HFF-Myc (cell line): ENCODE results near the gene ZSWIM3.

ENCODE experiments used
- DNase-seq: peaks from one replicate; pipeline ENCODE4 v3.0.0-alpha.2; 2011; ENCODE audit warnings: low read depth; ENCODE audit errors: extremely low read depth
- H3K4me3 ChIP-seq: replicated peaks from 2 replicates; pipeline ENCODE4 v1.5.1; 2011; ENCODE audit warnings: low read depth, mild to moderate bottlenecking, control low read depth, low read length
- TF ChIP-seq, protein P1 (sequence below): IDR thresholded peaks from 2 replicates; pipeline ENCODE4 v1.5.1; 2012; ENCODE audit warnings: mild to moderate bottlenecking, low read depth, low read length, control low read depth; ENCODE audit errors: missing control alignments

The ZSWIM3 gene

DNA sequence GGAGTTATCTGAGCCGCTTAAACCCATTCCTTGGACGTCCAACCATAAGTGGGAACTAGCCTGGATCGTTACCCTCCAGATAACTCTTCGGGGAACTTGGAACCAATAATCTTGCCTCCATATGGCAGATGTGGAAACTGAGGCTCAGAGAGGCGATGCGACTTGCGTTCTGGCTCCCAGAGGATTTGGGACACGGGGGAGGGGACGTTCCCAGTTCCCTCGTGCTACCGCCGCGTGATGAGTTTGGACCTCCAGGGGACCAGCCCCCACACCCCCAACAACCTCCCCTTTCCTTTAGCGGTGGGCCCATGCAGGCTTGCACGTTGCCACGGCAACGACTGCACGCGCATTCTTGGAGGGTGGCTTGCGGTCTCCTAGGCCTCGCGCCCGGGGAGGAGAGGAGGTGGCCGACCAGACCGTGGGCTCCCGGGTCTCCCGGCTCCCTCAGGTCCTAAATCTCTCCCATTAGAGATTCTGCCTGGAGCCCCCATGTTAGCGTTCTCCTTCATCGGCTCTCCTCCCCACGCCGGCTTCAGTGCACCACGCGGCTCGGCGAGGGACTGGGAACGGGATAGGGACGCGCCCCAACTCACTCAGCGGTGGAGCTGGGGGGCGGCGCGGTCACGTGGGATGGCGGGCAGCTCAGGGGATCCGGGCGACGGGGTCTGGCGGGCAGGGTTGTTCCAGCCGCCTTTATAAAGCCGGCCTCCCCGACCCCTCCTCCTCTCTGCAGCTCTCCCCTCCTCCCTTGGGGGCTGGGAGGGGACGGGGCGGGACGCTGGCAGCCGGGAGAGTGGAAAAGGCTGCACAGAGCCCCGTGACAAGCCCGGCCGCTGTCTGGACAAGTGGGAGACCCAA is 54.3 kb downstream of the ZSWIM3 start, which contains the start of gene PLTP:
Gene PLTP (minus strand): TSS at position 670 of the 858 bp plus-strand sequence. CDS start 703 bp downstream, outside the sequence.
- TF ChIP-seq, protein P1, sequence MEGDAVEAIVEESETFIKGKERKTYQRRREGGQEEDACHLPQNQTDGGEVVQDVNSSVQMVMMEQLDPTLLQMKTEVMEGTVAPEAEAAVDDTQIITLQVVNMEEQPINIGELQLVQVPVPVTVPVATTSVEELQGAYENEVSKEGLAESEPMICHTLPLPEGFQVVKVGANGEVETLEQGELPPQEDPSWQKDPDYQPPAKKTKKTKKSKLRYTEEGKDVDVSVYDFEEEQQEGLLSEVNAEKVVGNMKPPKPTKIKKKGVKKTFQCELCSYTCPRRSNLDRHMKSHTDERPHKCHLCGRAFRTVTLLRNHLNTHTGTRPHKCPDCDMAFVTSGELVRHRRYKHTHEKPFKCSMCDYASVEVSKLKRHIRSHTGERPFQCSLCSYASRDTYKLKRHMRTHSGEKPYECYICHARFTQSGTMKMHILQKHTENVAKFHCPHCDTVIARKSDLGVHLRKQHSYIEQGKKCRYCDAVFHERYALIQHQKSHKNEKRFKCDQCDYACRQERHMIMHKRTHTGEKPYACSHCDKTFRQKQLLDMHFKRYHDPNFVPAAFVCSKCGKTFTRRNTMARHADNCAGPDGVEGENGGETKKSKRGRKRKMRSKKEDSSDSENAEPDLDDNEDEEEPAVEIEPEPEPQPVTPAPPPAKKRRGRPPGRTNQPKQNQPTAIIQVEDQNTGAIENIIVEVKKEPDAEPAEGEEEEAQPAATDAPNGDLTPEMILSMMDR, result no peak
- peak within 1 kb of the TSS; percentile 74 for H3K4me3 ChIP-seq
- no peak for DNase-seq

DNA sequence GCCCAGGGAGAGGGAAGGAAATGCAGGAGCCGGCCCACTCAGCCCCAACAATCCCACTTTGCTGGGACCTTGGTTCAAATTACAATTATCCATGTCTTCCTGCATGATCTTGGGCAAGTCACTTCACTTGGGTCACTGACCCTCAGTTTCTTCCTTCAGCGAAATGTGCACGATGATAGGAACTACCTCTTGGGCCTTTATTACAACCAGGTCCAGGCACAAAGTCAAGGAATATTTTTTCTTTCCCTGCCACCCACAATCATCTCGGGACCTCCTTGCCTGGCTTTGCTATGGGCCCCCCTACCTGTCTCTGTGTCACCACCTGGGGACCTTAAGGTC is 54.9 kb downstream of the ZSWIM3 start:
- TF ChIP-seq, protein P1, result no peak
- H3K4me3 ChIP-seq, result peak overlapping the region; percentile 74
- no peak for DNase-seq

DNA sequence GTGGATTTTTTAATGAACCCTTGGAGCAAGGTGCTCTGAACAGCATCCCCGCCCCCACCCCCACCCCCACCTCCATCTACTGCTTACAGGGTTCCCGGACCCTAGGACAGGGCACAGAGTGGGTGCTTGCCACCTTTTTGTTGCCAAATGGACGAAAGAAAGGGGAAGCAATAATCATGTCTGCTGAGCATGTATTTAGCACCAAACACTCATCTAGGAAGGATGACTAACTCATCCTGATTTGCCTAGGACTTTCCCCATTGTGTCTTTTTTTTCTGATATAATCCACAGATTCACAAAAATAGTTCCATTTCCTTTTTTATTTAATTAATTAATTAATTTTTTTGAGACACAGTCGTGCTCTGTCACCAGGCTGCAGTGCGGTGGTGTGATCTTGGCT is 55.7 kb downstream of the ZSWIM3 start:
- DNase-seq, result no peak
- TF ChIP-seq, protein P1, result no peak
- no peak overlapping the region for H3K4me3 ChIP-seq

DNA sequence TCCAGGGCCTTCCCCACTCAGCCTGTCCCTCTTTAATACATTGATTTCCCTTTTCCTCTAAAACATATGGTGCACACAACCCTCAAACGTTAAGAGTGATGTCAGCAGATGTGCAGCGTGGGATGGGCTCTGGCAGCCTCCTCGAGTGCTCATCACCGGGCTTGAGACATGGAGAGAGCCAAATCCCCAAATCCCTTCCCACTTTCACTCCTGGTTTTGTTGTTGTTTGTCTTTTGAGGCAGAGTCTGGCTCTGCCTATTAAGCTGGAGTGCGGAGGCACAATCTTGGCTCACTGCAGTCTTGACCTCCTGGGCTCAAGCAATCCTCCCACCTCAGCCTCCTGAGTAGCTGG is 60.4 kb downstream of the ZSWIM3 start:
- TF ChIP-seq, protein P1, result no peak
- H3K4me3 ChIP-seq, result no peak overlapping the region
- DNase-seq, result no peak

DNA sequence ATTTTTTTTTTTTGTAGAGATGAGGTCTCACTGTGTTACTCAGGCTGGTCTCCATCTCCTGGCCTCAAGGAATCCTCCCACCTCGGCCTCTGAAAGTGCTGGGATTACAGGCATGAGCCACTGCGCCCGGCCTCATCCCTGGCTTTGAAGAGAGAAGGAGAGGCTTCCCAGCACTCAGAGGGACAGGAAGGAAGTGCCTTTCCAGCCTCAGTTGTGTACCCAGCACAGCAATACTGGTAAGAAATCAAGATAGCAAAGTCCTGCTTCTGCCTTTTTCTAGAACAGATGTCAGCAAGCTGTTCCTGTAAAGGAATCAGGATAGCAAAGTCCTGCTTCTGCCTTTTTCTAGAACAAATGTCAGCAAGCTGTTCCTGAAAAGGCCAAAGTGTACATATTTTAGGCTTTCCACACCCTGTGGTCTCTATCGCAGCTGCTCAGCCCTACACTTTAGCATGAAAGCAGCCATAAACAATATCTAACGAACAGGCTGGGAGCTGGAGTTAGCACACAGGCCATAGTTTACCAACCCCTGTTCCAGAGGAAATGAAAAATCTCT is 60.8 kb downstream of the ZSWIM3 start:
- H3K4me3 ChIP-seq, result no peak overlapping the region
- no peak for DNase-seq
- TF ChIP-seq, protein P1, result no peak

DNA sequence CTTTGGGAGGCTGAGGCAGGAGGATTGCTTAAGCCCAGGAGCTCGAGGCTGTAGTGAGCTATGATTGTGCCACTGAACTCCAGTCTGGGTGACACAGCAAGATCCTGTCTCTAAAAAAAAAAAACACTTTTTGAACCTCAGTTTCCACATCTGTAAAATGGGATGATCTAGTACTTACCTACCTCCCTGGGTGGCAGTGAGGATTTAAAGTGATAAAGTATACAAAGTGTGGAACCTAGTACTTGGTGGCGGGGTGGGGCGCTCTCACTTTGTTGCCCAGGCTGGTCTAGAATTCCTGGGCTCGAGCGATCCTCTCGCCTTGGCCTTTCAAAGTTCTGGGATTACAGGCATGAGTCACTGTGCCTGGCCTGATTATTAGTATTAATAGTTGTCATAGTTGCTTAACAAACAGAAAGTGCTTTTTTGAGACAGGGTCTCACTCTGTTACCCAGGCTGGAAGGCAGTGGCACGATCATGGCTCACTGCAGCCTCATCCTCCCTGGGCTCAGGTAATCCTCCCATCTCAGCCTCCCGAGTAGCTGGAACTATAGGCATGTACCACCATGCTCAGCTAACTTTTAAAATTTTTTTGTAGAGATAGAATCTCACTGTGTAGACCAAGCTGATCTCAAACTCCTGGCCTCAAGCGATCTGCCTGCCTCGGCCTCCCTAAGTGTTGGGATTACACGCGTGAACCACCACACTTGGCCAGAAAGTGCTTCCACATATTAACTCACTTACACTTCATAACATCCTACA is 61.5 kb downstream of the ZSWIM3 start:
- TF ChIP-seq, protein P1, result no peak
- DNase-seq, result no peak
- H3K4me3 ChIP-seq, result no peak overlapping the region
